Measurements from ENCODE around the gene MPP1. TPM values are rescaled to one million over a fixed set of nuclear protein-coding genes. Genes with fewer than 3 reads are reported as not detected.
"Not testable (repeated sequence)": the region's sequence is repeated elsewhere in the genome, so short reads cannot be mapped to it uniquely, and the experiment has no call there.

The MPP1 gene
- 22.4 and 25.6 TPM in 2 replicates for total RNA-seq

GRCh38 chrX:154804957-154805695 is at the start of gene MPP1:
Gene MPP1 (minus strand): TSS chrX:154805485. CDS start chrX:154805373, 112 bp downstream.
- peak; percentile 95 for DNase-seq
- Mint-ChIP-seq H3K27ac (peak within 1 kb of the TSS; percentile 74), H3K9me3 (no peaks in the 10 kb centered on the region), H3K4me1 (peaks cover 39% of the 10 kb centered on the region), H3K27me3 (no peaks in the 10 kb centered on the region), H3K4me3 (peak within 1 kb of the TSS; percentile 89), H3K36me3 (ENCODE audit: low read depth) (no peaks in the 10 kb centered on the region)
- intact Hi-C loops (cut with micrococcal nuclease) = loop anchor here (1.0 to 5.0 kb wide), 2 partner anchors 42 to 88 kb away; no protein-coding TSS in a partner anchor

- Mint-ChIP-seq H3K27ac (no peak overlapping the region), H3K27me3 (peaks cover 2% of the 10 kb centered on the region), H3K9me3 (no peaks in the 10 kb centered on the region), H3K4me1 (no peaks in the 10 kb centered on the region), H3K36me3 (ENCODE audit: low read depth) (peaks cover 4% of the 10 kb centered on the region), H3K4me3 (no peak overlapping the region)
- DNase-seq = no peak
- intact Hi-C loops (cut with micrococcal nuclease) = no loop called here
These were observed 45.8 kb upstream of the MPP1 start for GRCh38 chrX:154850957-154851611.

GRCh38 chrX:154840856-154841255 is 35.6 kb upstream of the MPP1 start:
- H3K27ac Mint-ChIP-seq = no peak overlapping the region
- no peaks in the 10 kb centered on the region for H3K9me3 Mint-ChIP-seq
- peaks cover 4% of the 10 kb centered on the region for H3K27me3 Mint-ChIP-seq
- peaks cover 3% of the 10 kb centered on the region for H3K4me1 Mint-ChIP-seq
- H3K36me3 Mint-ChIP-seq (ENCODE audit: low read depth) = no peaks in the 10 kb centered on the region
- no peak overlapping the region for H3K4me3 Mint-ChIP-seq
- DNase-seq = peak; percentile 56
- intact Hi-C loops (cut with micrococcal nuclease) = loop anchor here (2.0 to 5.0 kb wide), 2 partner anchors 79 to 92 kb away; partner anchors contain the start of gene DKC1

- Mint-ChIP-seq H3K27me3 (no peaks in the 10 kb centered on the region), H3K4me3 (no peak overlapping the region), H3K9me3 (no peaks in the 10 kb centered on the region), H3K4me1 (peaks cover 3% of the 10 kb centered on the region), H3K27ac (no peak overlapping the region), H3K36me3 (ENCODE audit: low read depth) (no peaks in the 10 kb centered on the region)
- intact Hi-C loops (cut with micrococcal nuclease) = no loop called here
- DNase-seq = no peak
These were observed 30.9 kb upstream of the MPP1 start for GRCh38 chrX:154836163-154836562.

- Mint-ChIP-seq H3K4me1 (peaks cover 7% of the 10 kb centered on the region), H3K27ac (no peak within 1 kb of the TSS), H3K9me3 (no peaks in the 10 kb centered on the region), H3K4me3 (no peak within 1 kb of the TSS), H3K36me3 (ENCODE audit: low read depth) (no peaks in the 10 kb centered on the region), H3K27me3 (no peaks in the 10 kb centered on the region)
- no peak for DNase-seq
- intact Hi-C loops (cut with micrococcal nuclease) = no loop called here
These were observed 29.3 kb upstream of the MPP1 start, which contains the start of gene SMIM9 for GRCh38 chrX:154834562-154834961. Gene SMIM9 (minus strand): TSS chrX:154834662. CDS start chrX:154830856, 3,806 bp downstream.

GRCh38 chrX:154833746-154834274 is 28.5 kb upstream of the MPP1 start:
- intact Hi-C loops (cut with micrococcal nuclease) = no loop called here
- Mint-ChIP-seq H3K27ac (no peak overlapping the region), H3K4me3 (no peak overlapping the region), H3K9me3 (no peaks in the 10 kb centered on the region), H3K27me3 (no peaks in the 10 kb centered on the region), H3K36me3 (ENCODE audit: low read depth) (no peaks in the 10 kb centered on the region), H3K4me1 (peaks cover 12% of the 10 kb centered on the region)
- DNase-seq = no peak

- intact Hi-C loops (cut with micrococcal nuclease) = no loop called here
- H3K9me3 Mint-ChIP-seq = no peaks in the 10 kb centered on the region
- H3K27me3 Mint-ChIP-seq = no peaks in the 10 kb centered on the region
- DNase-seq = no peak
- H3K4me1 Mint-ChIP-seq = peaks cover 20% of the 10 kb centered on the region
- no peak overlapping the region for H3K4me3 Mint-ChIP-seq
- H3K36me3 Mint-ChIP-seq (ENCODE audit: low read depth) = no peaks in the 10 kb centered on the region
- H3K27ac Mint-ChIP-seq = no peak overlapping the region
These were observed 24.7 kb upstream of the MPP1 start for GRCh38 chrX:154829926-154830442.

- H3K36me3 Mint-ChIP-seq (ENCODE audit: low read depth) = no peaks in the 10 kb centered on the region
- H3K27me3 Mint-ChIP-seq = no peaks in the 10 kb centered on the region
- no peak overlapping the region for H3K27ac Mint-ChIP-seq
- intact Hi-C loops (cut with micrococcal nuclease) = no loop called here
- no peaks in the 10 kb centered on the region for H3K9me3 Mint-ChIP-seq
- H3K4me3 Mint-ChIP-seq = no peak overlapping the region
- H3K4me1 Mint-ChIP-seq = peaks cover 20% of the 10 kb centered on the region
- no peak for DNase-seq
These were observed 23.8 kb upstream of the MPP1 start for GRCh38 chrX:154829134-154829533.

GRCh38 chrX:154828016-154828408 is 22.7 kb upstream of the MPP1 start:
- Mint-ChIP-seq H3K27ac (peak overlapping the region; percentile 29), H3K27me3 (no peaks in the 10 kb centered on the region), H3K9me3 (no peaks in the 10 kb centered on the region), H3K4me3 (no peak overlapping the region), H3K4me1 (peaks cover 20% of the 10 kb centered on the region), H3K36me3 (ENCODE audit: low read depth) (no peaks in the 10 kb centered on the region)
- intact Hi-C loops (cut with micrococcal nuclease) = no loop called here
- no peak for DNase-seq

GRCh38 chrX:154827194-154828015 is 22.1 kb upstream of the MPP1 start:
- no peaks in the 10 kb centered on the region for H3K36me3 Mint-ChIP-seq (ENCODE audit: low read depth)
- peaks cover 20% of the 10 kb centered on the region for H3K4me1 Mint-ChIP-seq
- no peaks in the 10 kb centered on the region for H3K9me3 Mint-ChIP-seq
- peak; percentile 72 for DNase-seq
- peak overlapping the region; percentile 81 for H3K27ac Mint-ChIP-seq
- no peaks in the 10 kb centered on the region for H3K27me3 Mint-ChIP-seq
- intact Hi-C loops (cut with micrococcal nuclease) = no loop called here
- peak overlapping the region; percentile 43 for H3K4me3 Mint-ChIP-seq

GRCh38 chrX:154825586-154825985 is 20.3 kb upstream of the MPP1 start:
- H3K27ac Mint-ChIP-seq; intact Hi-C loops (cut with micrococcal nuclease); H3K4me3 Mint-ChIP-seq; H3K9me3 Mint-ChIP-seq; H3K36me3 Mint-ChIP-seq (ENCODE audit: low read depth); H3K27me3 Mint-ChIP-seq; DNase-seq: not testable (repeated sequence)
- H3K4me1 Mint-ChIP-seq = peaks cover 22% of the 10 kb centered on the region

GRCh38 chrX:154824638-154825037 is 19.4 kb upstream of the MPP1 start:
- Mint-ChIP-seq H3K4me3 (no peak overlapping the region), H3K36me3 (ENCODE audit: low read depth) (no peaks in the 10 kb centered on the region), H3K27me3 (peaks cover 3% of the 10 kb centered on the region), H3K4me1 (peaks cover 19% of the 10 kb centered on the region), H3K27ac (no peak overlapping the region), H3K9me3 (no peaks in the 10 kb centered on the region)
- no peak for DNase-seq
- intact Hi-C loops (cut with micrococcal nuclease) = no loop called here

GRCh38 chrX:154822029-154822428 is 16.7 kb upstream of the MPP1 start:
- intact Hi-C loops (cut with micrococcal nuclease) = no loop called here
- H3K27ac Mint-ChIP-seq = no peak overlapping the region
- peaks cover 3% of the 10 kb centered on the region for H3K27me3 Mint-ChIP-seq
- H3K4me1 Mint-ChIP-seq = peaks cover 2% of the 10 kb centered on the region
- no peak for DNase-seq
- H3K9me3 Mint-ChIP-seq = no peaks in the 10 kb centered on the region
- no peaks in the 10 kb centered on the region for H3K36me3 Mint-ChIP-seq (ENCODE audit: low read depth)
- H3K4me3 Mint-ChIP-seq = no peak overlapping the region

All from activated CD4-positive, alpha-beta T cell treated with anti-CD3 and anti-CD28 coated beads, Interleukin-2, amount 10 ng/mL, durations not matched to agents 24 days and 14 days (primary cell).